Left cardiac atrium (tissue), 4 donors: ENCODE data around the gene HLA-DPA1. TPM values are rescaled to one million over a fixed set of nuclear protein-coding genes. Genes with fewer than 3 reads are reported as not detected.
"Not testable (repeated sequence)": the region's sequence is repeated elsewhere in the genome, so short reads cannot be mapped to it uniquely, and the experiment has no call there.

Experiments used
- ATAC-seq, 2 donors: fragments of 200-7000 bp; cut with Tn5 transposase; one replicate each; pipeline ENCODE4 v1.9.1; 2020; ENCODE audit warnings: mild to moderate bottlenecking in 2 of 2, moderate library complexity in 2 of 2
- DNase-seq: peaks from one replicate; pipeline ENCODE4 v3.0.0-alpha.2; 2020
- intact Hi-C, 2 donors: fragments of 100-400 bp; cut with DNase I; formaldehyde crosslinking; loops; one replicate each; pipeline versions ENCODE4 v1.14.1 to v1.15.1; 2022 to 2023
- total RNA-seq, 2 donors: library from RNA; stranded (reverse); fragmentation: NEBNext Ultra II Directional; extraction: Animal tissue kit (Norgen Biotek cat#: 25700); gene quantifications; one replicate each; pipeline ENCODE4 v1.2.1, GENCODE V29; 2021
- donor health status: DM: no; HTN: yes; CAD: no.
- donor health status: DM: no; HTN: yes; CAD: no; lungs with severe emphysema.
- donor health status: DM: yes; HTN: yes; CAD: no.
- donor health status: Dilated cardiomyopathy.

Gene HLA-DPA1
- total RNA-seq, 2 donors from 2014 or later, result 50.5 to 54.1 TPM

- DNase-seq (no peak), ATAC-seq (no peak)
- intact Hi-C loops, result no loop called here
Measured at GRCh38 chr6:33071569-33071968, 1.9 kb downstream of the HLA-DPA1 start.

- intact Hi-C loops, result no loop called here
- no peak for DNase-seq
- no peak for ATAC-seq
Measured at GRCh38 chr6:33070909-33071308, 2.5 kb downstream of the HLA-DPA1 start.

GRCh38 chr6:33069021-33069738 lies 4.3 kb downstream of the HLA-DPA1 start:
- no peak for ATAC-seq
- no peak for DNase-seq

GRCh38 chr6:33066917-33067521 lies 6.4 kb downstream of the HLA-DPA1 start:
- ATAC-seq, result no peak

More at GRCh38 chr6:33069021-33069738, 4.3 kb downstream of the HLA-DPA1 start:
- intact Hi-C loops, result no loop called here

GRCh38 chr6:33065312-33065711 lies 8.1 kb downstream of the HLA-DPA1 start:
- DNase-seq (no peak), ATAC-seq (no peak)
- intact Hi-C loops, result no loop called here

More at GRCh38 chr6:33066917-33067521, 6.4 kb downstream of the HLA-DPA1 start:
- intact Hi-C loops, result no loop called here
- no peak for DNase-seq

- no peak for ATAC-seq
- intact Hi-C loops, result no loop called here
- DNase-seq, result no peak
Measured at GRCh38 chr6:33064723-33065122, 8.7 kb downstream of the HLA-DPA1 start.

GRCh38 chr6:33063435-33063834 lies 10.0 kb downstream of the HLA-DPA1 start:
- ATAC-seq, DNase-seq, intact Hi-C loops: not testable (repeated sequence)

GRCh38 chr6:33061987-33062386 lies 11.5 kb downstream of the HLA-DPA1 start:
- intact Hi-C loops, result no loop called here
- DNase-seq (no peak), ATAC-seq (no peak)

- ATAC-seq, result no peak
- no peak for DNase-seq
- intact Hi-C loops, result no loop called here
Measured at GRCh38 chr6:33057222-33058150, 16.0 kb downstream of the HLA-DPA1 start.

GRCh38 chr6:33053230-33053629 lies 20.2 kb downstream of the HLA-DPA1 start:
- no peak for DNase-seq
- intact Hi-C loops, result no loop called here
- no peak for ATAC-seq

- ATAC-seq (no peak), DNase-seq (no peak)
- intact Hi-C loops, result no loop called here
Measured at GRCh38 chr6:33052627-33053026, 20.8 kb downstream of the HLA-DPA1 start.

GRCh38 chr6:33050014-33050810 lies 23.2 kb downstream of the HLA-DPA1 start:
- intact Hi-C loops, result no loop called here

GRCh38 chr6:33049323-33050013 lies 24.0 kb downstream of the HLA-DPA1 start:
- intact Hi-C loops, result no loop called here
- DNase-seq, result no peak
- ATAC-seq, result no peak

More at GRCh38 chr6:33050014-33050810, 23.2 kb downstream of the HLA-DPA1 start:
- ATAC-seq (no peak), DNase-seq (no peak)

GRCh38 chr6:33040157-33040556 lies 33.3 kb downstream of the HLA-DPA1 start:
- ATAC-seq (no peak), DNase-seq (no peak)
- intact Hi-C loops, result no loop called here

- intact Hi-C loops, result no loop called here
- ATAC-seq, result no peak
- DNase-seq, result no peak
Measured at GRCh38 chr6:33036535-33036934, 36.9 kb downstream of the HLA-DPA1 start.

GRCh38 chr6:33034554-33034953 lies 38.9 kb downstream of the HLA-DPA1 start:
- intact Hi-C loops, result no loop called here
- ATAC-seq, result no peak

GRCh38 chr6:33030245-33030644 lies 43.2 kb downstream of the HLA-DPA1 start:
- intact Hi-C loops, result no loop called here
- ATAC-seq (no peak), DNase-seq (no peak)

More at GRCh38 chr6:33034554-33034953, 38.9 kb downstream of the HLA-DPA1 start:
- DNase-seq, result no peak
